OCI-LY7 (cell line): ENCODE measurements around the gene ELL. TPM values are rescaled to one million over a fixed set of nuclear protein-coding genes. Genes with fewer than 3 reads are reported as not detected.

Experiments used
- Bru-seq: library from RNA; stranded (reverse); fragments of 400-500 nt; gene quantifications from one replicate; lab custom pipeline; 2021; lab: Mats Ljungman, UMichigan
- BruChase-seq, 2 experiments: library from RNA; stranded (reverse); fragments of 400-500 nt; gene quantifications; one replicate each; lab custom pipeline; 2021; lab: Mats Ljungman, UMichigan
- BruUV-seq: library from RNA; stranded (reverse); fragments of 400-500 nt; replicated peaks from 2 replicates; lab custom pipeline; 2021; lab: Mats Ljungman, UMichigan
- CTCF ChIA-PET: fragments of 300-600 bp; sonication (Branson Sonifier 250); formaldehyde crosslinking; loops from one replicate; lab custom pipeline; 2022; ENCODE audit warnings: antibody characterized with exemption; ENCODE audit not compliant: unreplicated experiment; lab: Charles Lee
- POLR2A ChIA-PET: fragments of 300-600 bp; sonication (Branson Sonifier 250); formaldehyde crosslinking; loops from one replicate; lab custom pipeline; 2022; ENCODE audit warnings: antibody characterized with exemption; lab: Charles Lee
- DNase-seq: peaks from one replicate; pipeline ENCODE4 v3.0.0-alpha.2; 2015; ENCODE audit warnings: low spot score
- H2AFZ ChIP-seq: fragments of 200-600 bp; sonication (generic), shearing (Covaris generic); 2 replicates; pipeline ENCODE4 v1.6.1; 2014; ENCODE audit warnings: mild to moderate bottlenecking, antibody characterized with exemption, low read length, moderate library complexity
- H3K27ac ChIP-seq: fragments of 200-600 bp; sonication (generic); 2 replicates; pipeline ENCODE4 v1.5.1; 2014; ENCODE audit warnings: mixed run types, low read depth, mild to moderate bottlenecking, moderate library complexity, low read length, inconsistent platforms; ENCODE audit not compliant: poor library complexity, severe bottlenecking
- H3K36me3 ChIP-seq: fragments of 200-600 bp; sonication (generic); 2 replicates; pipeline ENCODE4 v1.6.1; 2014; ENCODE audit warnings: mild to moderate bottlenecking, antibody characterized with exemption, low read length, moderate library complexity, mixed read lengths; ENCODE audit not compliant: insufficient read depth
- H3K4me1 ChIP-seq: fragments of 200-600 bp; sonication (generic); 2 replicates; pipeline ENCODE4 v1.5.1; 2014; ENCODE audit warnings: mild to moderate bottlenecking, low read length; ENCODE audit not compliant: insufficient read depth, poor library complexity, severe bottlenecking
- H3K4me2 ChIP-seq: fragments of 200-600 bp; sonication (generic); 2 replicates; pipeline ENCODE4 v1.6.1; 2014; ENCODE audit warnings: mild to moderate bottlenecking, low read length
- H3K4me3 ChIP-seq: fragments of 200-600 bp; sonication (generic); 2 replicates; pipeline ENCODE4 v1.5.1; 2014; ENCODE audit warnings: mild to moderate bottlenecking, low read depth, low read length; ENCODE audit not compliant: poor library complexity, severe bottlenecking
- H3K79me2 ChIP-seq: fragments of 200-600 bp; sonication (generic); 2 replicates; pipeline ENCODE4 v1.6.1; 2016; ENCODE audit warnings: low read depth, mild to moderate bottlenecking, low read length, moderate library complexity, mixed read lengths; ENCODE audit not compliant: insufficient read depth
- H3K9me2 ChIP-seq: fragments of 200-600 bp; sonication (generic); 2 replicates; pipeline ENCODE4 v1.6.1; 2016; ENCODE audit warnings: mild to moderate bottlenecking, low read length, mixed read lengths; ENCODE audit not compliant: insufficient read depth
- H3K9me3 ChIP-seq: fragments of 200-600 bp; sonication (generic); 2 replicates; pipeline ENCODE4 v1.6.1; 2014; ENCODE audit warnings: mild to moderate bottlenecking, mixed run types, low read length, mixed read lengths
- H4K20me1 ChIP-seq: fragments of 200-600 bp; sonication (generic); 2 replicates; pipeline ENCODE4 v1.6.1; 2014; ENCODE audit warnings: mild to moderate bottlenecking, antibody characterized with exemption, low read length, moderate library complexity, mixed read lengths; ENCODE audit not compliant: insufficient read depth
- CTCF ChIP-seq: fragments of 200-600 bp; sonication (generic); conservative IDR thresholded peaks from 2 replicates; pipeline ENCODE4 v1.5.1; 2014; ENCODE audit warnings: mild to moderate bottlenecking, antibody characterized with exemption, low read length, moderate library complexity, mixed read lengths
- EZH2phosphoT487 ChIP-seq: fragments of 200-600 bp; sonication (generic); IDR thresholded peaks from 2 replicates; pipeline ENCODE4 v1.6.1; 2018; ENCODE audit warnings: low read depth, borderline replicate concordance, mild to moderate bottlenecking, mixed run types, antibody characterized with exemption, low read length, moderate library complexity, mixed read lengths
- intact Hi-C: fragments of 100-400 bp; cut with micrococcal nuclease; formaldehyde crosslinking; loops from one replicate; pipeline ENCODE4 v1.10.0; 2022; ENCODE audit not compliant: unreplicated experiment
- long read RNA-seq: library from polyadenylated mRNA; stranded (forward); transcript quantifications from one replicate; pipeline ENCODE4 v2.0.0, GENCODE V29; 2022
- total RNA-seq, 2 experiments: library from RNA; depleted of rRNA in 1 of 2; stranded (reverse); fragments of >200 nt in 1 of 2; shearing (Covaris generic) in 1 of 2; gene quantifications; 2 replicates each; pipeline ENCODE4 v1.2.3, GENCODE V29; 2014 to 2022

The ELL gene
- total RNA-seq (2014; rRNA removed; shearing (Covaris generic)), result 14.4 and 18.7 TPM in 2 replicates
- 24.6 and 26.5 TPM in 2 replicates for total RNA-seq (2022)
- percentile 60 among the genes with signal in this experiment for Bru-seq, nascent RNA
- BruChase-seq, experiment 1, labeled RNA remaining after a 6-hour chase, result percentile 73 among the genes with signal in this experiment
- percentile 65 among the genes with signal in this experiment for BruChase-seq, experiment 2, labeled RNA remaining after a 2-hour chase
- long read RNA-seq, full-length matches to known transcripts, result 21 of 35 reads
- long read RNA-seq, partial matches to known transcripts, result 9 of 35 reads
- long read RNA-seq, other reads (novel, unspliced or antisense), result 5 of 35 reads

GRCh38 chr19:18521692-18522123 lies at the start of gene ELL:
ELL (minus strand) TSS chr19:18522070; CDS start chr19:18522055, 15 bp downstream.
- no peaks in the 10 kb centered on the region for H3K9me3 ChIP-seq
- H3K4me1 ChIP-seq, result peaks cover 17% of the 10 kb centered on the region
- no peaks in the 10 kb centered on the region for H3K9me2 ChIP-seq
- H3K36me3 ChIP-seq, result no peaks in the 10 kb centered on the region
- peak within 1 kb of the TSS; percentile 52 for H3K27ac ChIP-seq
- TF ChIP-seq CTCF, result no peak
- TF ChIP-seq EZH2phosphoT487, result no peak
- peaks cover 48% of the 10 kb centered on the region for H3K79me2 ChIP-seq
- peak within 1 kb of the TSS; percentile 92 for H3K4me3 ChIP-seq
- no peak for DNase-seq
- peak within 1 kb of the TSS; percentile 29 for H2AFZ ChIP-seq
- H4K20me1 ChIP-seq, result no peaks in the 10 kb centered on the region
- ChIA-PET CTCF (interaction anchor here (0.6 to 1.4 kb wide), 3 partner anchors 21 to 33 kb away, joined by 3 to 4 read pairs (median 3); partner anchors contain the start of gene FKBP8), POLR2A (interaction anchor here (0.6 to 3.1 kb wide), 6 partner anchors 9 to 117 kb away, joined by 3 to 8 read pairs (median 3); partner anchors contain the start of gene FKBP8)
- peak within 1 kb of the TSS; percentile 90 for H3K4me2 ChIP-seq
- no TSS peak for BruUV-seq
- intact Hi-C loops, result loop anchor here (1.0 to 10.0 kb wide), 7 partner anchors 22 to 997 kb away; partner anchors contain the start of genes FKBP8, KXD1 and UBA52

- TF ChIP-seq EZH2phosphoT487 (no peak), CTCF (no peak)
- H3K4me3 ChIP-seq, result no peak overlapping the region
- H4K20me1 ChIP-seq, result peaks cover 9% of the 10 kb centered on the region; the same call in 1 of the 2 replicates
- BruUV-seq, result no TSS peak
- peaks cover 16% of the 10 kb centered on the region for H3K79me2 ChIP-seq
- no peak overlapping the region for H3K27ac ChIP-seq
- H3K9me2 ChIP-seq, result no peaks in the 10 kb centered on the region
- no peaks in the 10 kb centered on the region for H3K9me3 ChIP-seq
- H2AFZ ChIP-seq, result no peak overlapping the region
- H3K4me2 ChIP-seq, result no peak overlapping the region
- ChIA-PET POLR2A (no interaction called here), CTCF (no interaction called here)
- no peak for DNase-seq
- peaks cover 80% of the 10 kb centered on the region for H3K36me3 ChIP-seq
- intact Hi-C loops, result no loop called here
- H3K4me1 ChIP-seq, result peaks cover 15% of the 10 kb centered on the region
Observed at GRCh38 chr19:18568367-18568766, 46.5 kb upstream of the ELL start.
